ENCODE data around the gene CCR5AS.

CCR5AS gene

GRCh38 chr3:46423588-46423987 is 16.7 kb upstream of the CCR5AS start:
- no peak overlapping the region for H3K4me2 ChIP-seq (ENCODE audit: low read length)
- no peaks in the 10 kb centered on the region for H3F3A ChIP-seq (ENCODE audit: insufficient read depth, low read length, poor library complexity, severe bottlenecking)
- H3K9me2 ChIP-seq (ENCODE audit: insufficient read depth, low read length): no peaks in the 10 kb centered on the region
- H3K9ac ChIP-seq (ENCODE audit: low read length): no peak overlapping the region
- H3K27ac ChIP-seq (ENCODE audit: low read length): no peak overlapping the region
- H3K27me3 ChIP-seq (ENCODE audit: insufficient read depth, low read depth, low read length): no peaks in the 10 kb centered on the region
- H3K9me3 ChIP-seq (ENCODE audit: low read length): no peaks in the 10 kb centered on the region
- TF ChIP-seq, protein P1, sequence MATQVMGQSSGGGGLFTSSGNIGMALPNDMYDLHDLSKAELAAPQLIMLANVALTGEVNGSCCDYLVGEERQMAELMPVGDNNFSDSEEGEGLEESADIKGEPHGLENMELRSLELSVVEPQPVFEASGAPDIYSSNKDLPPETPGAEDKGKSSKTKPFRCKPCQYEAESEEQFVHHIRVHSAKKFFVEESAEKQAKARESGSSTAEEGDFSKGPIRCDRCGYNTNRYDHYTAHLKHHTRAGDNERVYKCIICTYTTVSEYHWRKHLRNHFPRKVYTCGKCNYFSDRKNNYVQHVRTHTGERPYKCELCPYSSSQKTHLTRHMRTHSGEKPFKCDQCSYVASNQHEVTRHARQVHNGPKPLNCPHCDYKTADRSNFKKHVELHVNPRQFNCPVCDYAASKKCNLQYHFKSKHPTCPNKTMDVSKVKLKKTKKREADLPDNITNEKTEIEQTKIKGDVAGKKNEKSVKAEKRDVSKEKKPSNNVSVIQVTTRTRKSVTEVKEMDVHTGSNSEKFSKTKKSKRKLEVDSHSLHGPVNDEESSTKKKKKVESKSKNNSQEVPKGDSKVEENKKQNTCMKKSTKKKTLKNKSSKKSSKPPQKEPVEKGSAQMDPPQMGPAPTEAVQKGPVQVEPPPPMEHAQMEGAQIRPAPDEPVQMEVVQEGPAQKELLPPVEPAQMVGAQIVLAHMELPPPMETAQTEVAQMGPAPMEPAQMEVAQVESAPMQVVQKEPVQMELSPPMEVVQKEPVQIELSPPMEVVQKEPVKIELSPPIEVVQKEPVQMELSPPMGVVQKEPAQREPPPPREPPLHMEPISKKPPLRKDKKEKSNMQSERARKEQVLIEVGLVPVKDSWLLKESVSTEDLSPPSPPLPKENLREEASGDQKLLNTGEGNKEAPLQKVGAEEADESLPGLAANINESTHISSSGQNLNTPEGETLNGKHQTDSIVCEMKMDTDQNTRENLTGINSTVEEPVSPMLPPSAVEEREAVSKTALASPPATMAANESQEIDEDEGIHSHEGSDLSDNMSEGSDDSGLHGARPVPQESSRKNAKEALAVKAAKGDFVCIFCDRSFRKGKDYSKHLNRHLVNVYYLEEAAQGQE (IDR thresholded peaks at IDR 0.05; ENCODE audit: borderline replicate concordance): no peak
- no peak for TF ChIP-seq POLR2AphosphoS5 (IDR thresholded peaks at IDR 0.05)
- TF ChIP-seq TAF1 (IDR thresholded peaks at IDR 0.05; ENCODE audit: low read depth): no peak
- H4K20me1 ChIP-seq (ENCODE audit: insufficient read depth): no peaks in the 10 kb centered on the region
- no peaks in the 10 kb centered on the region for H3K79me2 ChIP-seq (replicated peaks; ENCODE audit: insufficient read depth, low read length)
- H3K36me3 ChIP-seq (ENCODE audit: insufficient read depth, low read length): no peaks in the 10 kb centered on the region
- no peak overlapping the region for H3K4me3 ChIP-seq (ENCODE audit: low read length)
- H2AFZ ChIP-seq (ENCODE audit: low read depth, low read length): no peak overlapping the region

- Histone ChIP-seq H3K27me3 (ENCODE audit: insufficient read depth, low read depth, low read length) (no peaks in the 10 kb centered on the region), H3K79me2 (replicated peaks; ENCODE audit: insufficient read depth, low read length) (no peaks in the 10 kb centered on the region), H2AFZ (ENCODE audit: low read depth, low read length) (no peak overlapping the region), H3K4me3 (ENCODE audit: low read length) (no peak overlapping the region), H3K36me3 (ENCODE audit: insufficient read depth, low read length) (no peaks in the 10 kb centered on the region), H3K9me2 (ENCODE audit: insufficient read depth, low read length) (no peaks in the 10 kb centered on the region), H3F3A (ENCODE audit: insufficient read depth, low read length, poor library complexity, severe bottlenecking) (no peaks in the 10 kb centered on the region), H3K9me3 (ENCODE audit: low read length) (no peaks in the 10 kb centered on the region), H4K20me1 (ENCODE audit: insufficient read depth) (no peaks in the 10 kb centered on the region), H3K27ac (ENCODE audit: low read length) (no peak overlapping the region), H3K4me2 (ENCODE audit: low read length) (no peak overlapping the region), H3K9ac (ENCODE audit: low read length) (no peak overlapping the region)
- TF ChIP-seq EP300 (conservative IDR thresholded peaks at IDR 0.05; ENCODE audit: poor library complexity, severe bottlenecking) (no peak), SMC3 (conservative IDR thresholded peaks at IDR 0.05; ENCODE audit: poor library complexity) (no peak), TAF1 (IDR thresholded peaks at IDR 0.05; ENCODE audit: low read depth) (no peak), POLR2AphosphoS5 (IDR thresholded peaks at IDR 0.05) (no peak), MXI1 (conservative IDR thresholded peaks at IDR 0.05; ENCODE audit: poor library complexity, severe bottlenecking) (no peak), RAD21 (conservative IDR thresholded peaks at IDR 0.05) (no peak)
- TF ChIP-seq, protein P1 (IDR thresholded peaks at IDR 0.05; ENCODE audit: borderline replicate concordance): no peak
Measured at GRCh38 chr3:46422617-46423016, 15.8 kb upstream of the CCR5AS start.

DNA sequence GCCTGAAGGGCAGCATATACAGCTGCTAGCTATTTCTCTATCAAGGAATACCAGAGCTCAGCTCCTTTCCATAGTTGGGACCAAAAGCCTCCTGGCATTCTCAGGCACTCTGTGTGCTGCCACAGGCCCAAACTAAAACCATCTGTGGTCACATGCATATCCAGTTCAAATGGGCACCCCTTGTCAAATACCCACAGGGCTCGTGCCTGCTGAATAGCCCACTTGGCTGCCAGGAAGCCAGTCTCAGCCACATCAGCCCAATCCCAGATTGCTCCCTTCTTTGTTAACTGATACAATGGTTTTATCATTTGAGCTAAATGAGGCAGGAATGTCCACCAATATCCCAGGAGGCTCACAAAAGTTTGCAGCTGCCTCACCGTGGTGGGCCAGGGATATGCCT is 14.1 kb upstream of the CCR5AS start:
- Histone ChIP-seq H3K4me3 (ENCODE audit: low read length) (no peak overlapping the region), H3K4me2 (ENCODE audit: low read length) (no peak overlapping the region), H3K27ac (ENCODE audit: low read length) (no peak overlapping the region), H3K79me2 (replicated peaks; ENCODE audit: insufficient read depth, low read length) (no peaks in the 10 kb centered on the region), H2AFZ (ENCODE audit: low read depth, low read length) (no peak overlapping the region), H3K9me2 (ENCODE audit: insufficient read depth, low read length) (no peaks in the 10 kb centered on the region), H4K20me1 (ENCODE audit: insufficient read depth) (no peaks in the 10 kb centered on the region), H3F3A (ENCODE audit: insufficient read depth, low read length, poor library complexity, severe bottlenecking) (no peaks in the 10 kb centered on the region), H3K36me3 (ENCODE audit: insufficient read depth, low read length) (no peaks in the 10 kb centered on the region), H3K9ac (ENCODE audit: low read length) (no peak overlapping the region), H3K9me3 (ENCODE audit: low read length) (no peaks in the 10 kb centered on the region), H3K27me3 (ENCODE audit: insufficient read depth, low read depth, low read length) (no peaks in the 10 kb centered on the region)
- TF ChIP-seq SMC3 (conservative IDR thresholded peaks at IDR 0.05; ENCODE audit: poor library complexity) (no peak), RAD21 (conservative IDR thresholded peaks at IDR 0.05) (no peak), CTCF (IDR thresholded peaks at IDR 0.05; ENCODE audit: poor library complexity, severe bottlenecking) (no peak), EZH2 (IDR thresholded peaks at IDR 0.05; ENCODE audit: borderline replicate concordance, insufficient read depth, low read length, poor library complexity, severe bottlenecking) (no peak), MXI1 (conservative IDR thresholded peaks at IDR 0.05; ENCODE audit: poor library complexity, severe bottlenecking) (no peak), EP300 (conservative IDR thresholded peaks at IDR 0.05; ENCODE audit: poor library complexity, severe bottlenecking) (no peak), POLR2AphosphoS5 (IDR thresholded peaks at IDR 0.05) (no peak), TAF1 (IDR thresholded peaks at IDR 0.05; ENCODE audit: low read depth) (no peak)
- TF ChIP-seq, protein P1 (IDR thresholded peaks at IDR 0.05; ENCODE audit: borderline replicate concordance): no peak
